HepG2 (cell line): ENCODE results near the gene RNF149. TPM values are rescaled to one million over a fixed set of nuclear protein-coding genes. Genes with fewer than 3 reads are reported as not detected.

Experiments used
- BCLAF1 ChIP-seq: fragments of 450-650 bp; IDR thresholded peaks from 2 replicates; pipeline ENCODE4 v1.6.1; 2017; ENCODE audit warnings: mild to moderate bottlenecking
- FOXP1 ChIP-seq, 2 experiments: fragments of 450-650 bp in 1 of 2; IDR thresholded peaks; 2 replicates each; pipeline ENCODE4 v1.6.1; 2017 to 2018; ENCODE audit warnings: antibody characterized with exemption in 1 of 2
- HNRNPL ChIP-seq: fragments of 200-400 bp; formaldehyde crosslinking; IDR thresholded peaks from 2 replicates; pipeline ENCODE4 v1.6.1; 2017; ENCODE audit warnings: mild to moderate bottlenecking, low read depth, low read length
- IRF9 ChIP-seq: sonication (generic); formaldehyde crosslinking; IDR thresholded peaks from 2 replicates; pipeline ENCODE4 v1.8.0; 2022; ENCODE audit warnings: missing genetic modification reagents, mild to moderate bottlenecking, borderline replicate concordance
- KDM4B ChIP-seq: sonication (generic); formaldehyde crosslinking; IDR thresholded peaks from 2 replicates; pipeline ENCODE4 v1.4.0; 2020; ENCODE audit warnings: missing genetic modification reagents
- KLF16 ChIP-seq, 2 experiments: sonication (generic) in 1 of 2; formaldehyde crosslinking in 1 of 2; IDR thresholded peaks; 2 replicates each; pipeline versions ENCODE4 v1.6.1 to v1.8.0; 2016 to 2023; ENCODE audit warnings: missing genetic modification reagents in 2 of 2, missing compliant biosample characterization in 1 of 2
- NAIF1 ChIP-seq: sonication (generic); formaldehyde crosslinking; IDR thresholded peaks from 2 replicates; pipeline ENCODE4 v1.5.0; 2020; ENCODE audit warnings: mild to moderate bottlenecking, missing genetic modification reagents, borderline replicate concordance
- RXRB ChIP-seq: IDR thresholded peaks from 2 replicates; pipeline ENCODE4 v1.6.1; 2016; ENCODE audit warnings: borderline replicate concordance, missing genetic modification reagents, missing compliant biosample characterization
- SALL1 ChIP-seq: sonication (generic); formaldehyde crosslinking; IDR thresholded peaks from 2 replicates; pipeline ENCODE4 v1.8.0; 2022; ENCODE audit warnings: mild to moderate bottlenecking, missing genetic modification reagents
- SRSF1 ChIP-seq: fragments of 200-400 bp; formaldehyde crosslinking; optimal IDR thresholded peaks from 2 replicates; pipeline ENCODE3; 2017; ENCODE audit warnings: mild to moderate bottlenecking, low read depth, low read length, moderate library complexity
- SRY ChIP-seq: sonication (generic); formaldehyde crosslinking; IDR thresholded peaks from 2 replicates; pipeline ENCODE4 v1.8.0; 2022; ENCODE audit warnings: mild to moderate bottlenecking, missing genetic modification reagents
- U2AF1 ChIP-seq: fragments of 200-400 bp; formaldehyde crosslinking; optimal IDR thresholded peaks from 2 replicates; pipeline ENCODE3; 2017; ENCODE audit warnings: mild to moderate bottlenecking, low read depth, low read length
- ZFP1 ChIP-seq: IDR thresholded peaks from 2 replicates; pipeline ENCODE4 v1.6.1; 2016
- ZNF253 ChIP-seq: sonication (generic); formaldehyde crosslinking; IDR thresholded peaks from 2 replicates; pipeline ENCODE4 v1.8.0; 2022; ENCODE audit warnings: mild to moderate bottlenecking, missing genetic modification reagents, borderline replicate concordance
- ZNF329 ChIP-seq: sonication (generic); formaldehyde crosslinking; IDR thresholded peaks from 2 replicates; pipeline ENCODE4 v1.9.0; 2021; ENCODE audit warnings: low read depth, mild to moderate bottlenecking, missing genetic modification reagents
- ZNF549 ChIP-seq: sonication (generic); formaldehyde crosslinking; IDR thresholded peaks from 2 replicates; pipeline ENCODE4 v1.5.0; 2020; ENCODE audit warnings: missing genetic modification reagents
- ZNF782 ChIP-seq: sonication (generic); formaldehyde crosslinking; IDR thresholded peaks from 2 replicates; pipeline ENCODE4 v1.4.0; 2020; ENCODE audit warnings: missing genetic modification reagents, mild to moderate bottlenecking, borderline replicate concordance
- polyA plus RNA-seq, 8 experiments: library from polyadenylated mRNA; depleted of rRNA in 3 of 8; stranded (reverse) in 7 of 8; unstranded in 1 of 8; fragments of >200 nt; fragmentation: Illumina TruSeq in 4 of 8; extraction: Trizol in 4 of 8; gene quantifications; 2 replicates each; pipeline versions ENCODE4 v1.2.1 to v1.2.3, GENCODE V29; 2011 to 2016; ENCODE audit warnings: low read depth in 4 of 8, missing spikeins in 1 of 8, mixed read lengths in 1 of 8; ENCODE audit not compliant: insufficient read depth in 1 of 8
- total RNA-seq, 5 experiments: library from RNA; depleted of rRNA; stranded (reverse); fragments of >200 nt; fragmentation: Illumina TruSeq; extraction: Trizol; gene quantifications; 2 replicates each; pipeline ENCODE4 v1.2.3, GENCODE V29; 2016; ENCODE audit warnings: low read depth in 1 of 5
- TF ChIP-seq, protein P1 (sequence below): sonication (generic); formaldehyde crosslinking; IDR thresholded peaks from 2 replicates; pipeline ENCODE4 v1.8.0; 2022; ENCODE audit warnings: low read depth, missing genetic modification reagents
- TF ChIP-seq, protein P2 (sequence below): sonication (generic); formaldehyde crosslinking; IDR thresholded peaks from 2 replicates; pipeline ENCODE4 v1.5.0; 2020; ENCODE audit warnings: missing genetic modification reagents
- TF ChIP-seq, protein P3 (sequence below): IDR thresholded peaks from 2 replicates; pipeline ENCODE4 v1.6.1; 2016; ENCODE audit warnings: missing biosample characterization, missing genetic modification reagents, low read depth
- TF ChIP-seq, protein P4 (sequence below): sonication (generic); formaldehyde crosslinking; IDR thresholded peaks from 2 replicates; pipeline ENCODE4 v1.5.0; 2020; ENCODE audit warnings: missing genetic modification reagents

The RNF149 gene
- total and polyA plus RNA-seq, 2 of the 13 experiments (the other 11 are each of a cell fraction or from before 2014, with no cell fraction given), result 87.6 to 109 TPM

GRCh38 chr2:101330253-101330933 lies 21.9 kb upstream of the RNF149 start (continued):
- TF ChIP-seq FOXP1 (IDR thresholded peaks at IDR 0.05) (no peak), FOXP1 (CRISPR knock-in tag; IDR thresholded peaks at IDR 0.05) (no peak), ZNF549 (CRISPR knock-in tag) (no peak), SRSF1 (no peak), NAIF1 (CRISPR knock-in tag) (no peak), SRY (CRISPR knock-in tag) (0 out of 2 replicates have a peak, but pooled peaks have one; percentile 47), ZNF329 (CRISPR knock-in tag) (no peak), ZFP1 (CRISPR knock-in tag) (no peak), RXRB (CRISPR knock-in tag) (peak; percentile 83), KLF16 (CRISPR knock-in tag; IDR thresholded peaks at IDR 0.05) (no peak), ZNF253 (no peak), KDM4B (CRISPR knock-in tag) (no peak), SALL1 (CRISPR knock-in tag) (peak; percentile 88), IRF9 (no peak), ZNF782 (CRISPR knock-in tag) (0 out of 2 replicates have a peak, but pooled peaks have one; percentile 68), BCLAF1 (no peak), U2AF1 (no peak), HNRNPL (no peak)
- TF ChIP-seq, protein P1, sequence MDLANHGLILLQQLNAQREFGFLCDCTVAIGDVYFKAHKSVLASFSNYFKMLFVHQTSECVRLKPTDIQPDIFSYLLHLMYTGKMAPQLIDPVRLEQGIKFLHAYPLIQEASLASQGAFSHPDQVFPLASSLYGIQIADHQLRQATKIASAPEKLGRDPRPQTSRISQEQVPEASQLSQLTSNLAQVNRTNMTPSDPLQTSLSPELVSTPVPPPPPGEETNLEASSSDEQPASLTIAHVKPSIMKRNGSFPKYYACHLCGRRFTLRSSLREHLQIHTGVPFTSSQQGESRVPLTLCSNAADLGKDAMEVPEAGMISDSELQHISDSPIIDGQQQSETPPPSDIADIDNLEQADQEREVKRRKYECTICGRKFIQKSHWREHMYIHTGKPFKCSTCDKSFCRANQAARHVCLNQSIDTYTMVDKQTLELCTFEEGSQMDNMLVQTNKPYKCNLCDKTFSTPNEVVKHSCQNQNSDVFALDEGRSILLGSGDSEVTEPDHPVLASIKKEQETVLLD (CRISPR knock-in tag), result no peak
- TF ChIP-seq, protein P2, sequence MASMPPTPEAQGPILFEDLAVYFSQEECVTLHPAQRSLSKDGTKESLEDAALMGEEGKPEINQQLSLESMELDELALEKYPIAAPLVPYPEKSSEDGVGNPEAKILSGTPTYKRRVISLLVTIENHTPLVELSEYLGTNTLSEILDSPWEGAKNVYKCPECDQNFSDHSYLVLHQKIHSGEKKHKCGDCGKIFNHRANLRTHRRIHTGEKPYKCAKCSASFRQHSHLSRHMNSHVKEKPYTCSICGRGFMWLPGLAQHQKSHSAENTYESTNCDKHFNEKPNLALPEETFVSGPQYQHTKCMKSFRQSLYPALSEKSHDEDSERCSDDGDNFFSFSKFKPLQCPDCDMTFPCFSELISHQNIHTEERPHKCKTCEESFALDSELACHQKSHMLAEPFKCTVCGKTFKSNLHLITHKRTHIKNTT, result no peak
- TF ChIP-seq, protein P3, sequence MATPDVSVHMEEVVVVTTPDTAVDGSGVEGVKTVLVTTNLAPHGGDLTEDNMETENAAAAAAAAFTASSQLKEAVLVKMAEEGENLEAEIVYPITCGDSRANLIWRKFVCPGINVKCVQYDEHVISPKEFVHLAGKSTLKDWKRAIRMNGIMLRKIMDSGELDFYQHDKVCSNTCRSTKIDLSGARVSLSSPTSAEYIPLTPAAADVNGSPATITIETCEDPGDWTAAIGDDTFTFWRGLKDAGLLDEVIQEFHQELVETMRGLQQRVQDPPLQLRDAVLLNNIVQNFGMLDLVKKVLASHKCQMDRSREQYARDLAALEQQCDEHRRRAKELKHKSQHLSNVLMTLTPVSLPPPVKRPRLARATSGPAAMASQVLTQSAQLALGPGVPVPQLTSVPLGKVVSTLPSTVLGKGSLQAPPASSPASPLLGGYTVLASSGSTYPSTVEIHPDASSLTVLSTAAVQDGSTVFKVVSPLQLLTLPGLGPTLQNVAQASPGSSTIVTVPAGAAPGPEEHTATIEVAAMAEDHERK (CRISPR knock-in tag), result no peak
- TF ChIP-seq, protein P4, sequence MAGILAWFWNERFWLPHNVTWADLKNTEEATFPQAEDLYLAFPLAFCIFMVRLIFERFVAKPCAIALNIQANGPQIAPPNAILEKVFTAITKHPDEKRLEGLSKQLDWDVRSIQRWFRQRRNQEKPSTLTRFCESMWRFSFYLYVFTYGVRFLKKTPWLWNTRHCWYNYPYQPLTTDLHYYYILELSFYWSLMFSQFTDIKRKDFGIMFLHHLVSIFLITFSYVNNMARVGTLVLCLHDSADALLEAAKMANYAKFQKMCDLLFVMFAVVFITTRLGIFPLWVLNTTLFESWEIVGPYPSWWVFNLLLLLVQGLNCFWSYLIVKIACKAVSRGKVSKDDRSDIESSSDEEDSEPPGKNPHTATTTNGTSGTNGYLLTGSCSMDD, result no peak
